ENCODE results near the gene DOK7. TPM values are rescaled to one million over a fixed set of nuclear protein-coding genes. Genes with fewer than 3 reads are reported as not detected.

DOK7 gene
- total RNA-seq, 1 experiment from 2014 or later = 0.26 TPM

DNA sequence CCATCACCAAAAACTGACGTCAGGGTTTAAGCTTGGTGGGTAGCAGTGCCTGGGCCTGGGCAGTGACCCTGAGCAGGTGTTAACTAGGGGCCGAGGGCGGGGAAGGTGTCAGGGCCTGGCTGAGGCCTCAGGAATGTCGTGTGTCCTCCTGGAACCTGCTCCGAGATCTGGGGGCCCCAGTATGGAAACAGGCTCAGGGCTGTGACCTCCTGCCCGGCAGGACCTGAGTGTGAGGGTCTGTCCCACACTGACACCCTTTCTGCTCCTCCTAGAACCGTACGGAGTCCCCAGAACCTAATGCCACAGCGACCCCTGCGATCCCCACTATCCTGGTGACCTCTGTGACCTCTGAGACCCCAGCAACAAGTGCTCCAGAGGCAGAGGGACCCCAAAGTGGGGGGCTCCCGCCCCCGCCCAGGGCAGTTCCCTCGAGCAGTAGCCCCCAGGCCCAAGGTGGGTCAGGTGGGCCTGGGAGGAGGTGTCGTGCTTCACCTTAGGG lies 20.6 kb upstream of the DOK7 start:
- no peak overlapping the region for H3K4me3 Mint-ChIP-seq
- no CpG with 5 or more reads among the region's 14 CpGs for WGBS (ENCODE audit: extremely low coverage, insufficient read length, low lambda C conversion rate)
- H3K18ac ChIP-seq (ENCODE audit: insufficient read length, low read depth, low read length) = no peak overlapping the region
- H4K91ac ChIP-seq (ENCODE audit: insufficient read length, low read depth, low read length) = no peak overlapping the region
- H3K9me3 Mint-ChIP-seq = no peaks in the 10 kb centered on the region
- TF ChIP-seq, protein P1, sequence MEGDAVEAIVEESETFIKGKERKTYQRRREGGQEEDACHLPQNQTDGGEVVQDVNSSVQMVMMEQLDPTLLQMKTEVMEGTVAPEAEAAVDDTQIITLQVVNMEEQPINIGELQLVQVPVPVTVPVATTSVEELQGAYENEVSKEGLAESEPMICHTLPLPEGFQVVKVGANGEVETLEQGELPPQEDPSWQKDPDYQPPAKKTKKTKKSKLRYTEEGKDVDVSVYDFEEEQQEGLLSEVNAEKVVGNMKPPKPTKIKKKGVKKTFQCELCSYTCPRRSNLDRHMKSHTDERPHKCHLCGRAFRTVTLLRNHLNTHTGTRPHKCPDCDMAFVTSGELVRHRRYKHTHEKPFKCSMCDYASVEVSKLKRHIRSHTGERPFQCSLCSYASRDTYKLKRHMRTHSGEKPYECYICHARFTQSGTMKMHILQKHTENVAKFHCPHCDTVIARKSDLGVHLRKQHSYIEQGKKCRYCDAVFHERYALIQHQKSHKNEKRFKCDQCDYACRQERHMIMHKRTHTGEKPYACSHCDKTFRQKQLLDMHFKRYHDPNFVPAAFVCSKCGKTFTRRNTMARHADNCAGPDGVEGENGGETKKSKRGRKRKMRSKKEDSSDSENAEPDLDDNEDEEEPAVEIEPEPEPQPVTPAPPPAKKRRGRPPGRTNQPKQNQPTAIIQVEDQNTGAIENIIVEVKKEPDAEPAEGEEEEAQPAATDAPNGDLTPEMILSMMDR (conservative IDR thresholded peaks at IDR 0.05) = no peak
- H2BK20ac ChIP-seq (ENCODE audit: low read depth, low read length, poor library complexity, severe bottlenecking) = no peak overlapping the region
- H3K14ac ChIP-seq (ENCODE audit: insufficient read depth, low read length) = no peak overlapping the region
- no peak overlapping the region for H4K5ac ChIP-seq (ENCODE audit: insufficient read length, low read depth, low read length)
- H2BK12ac ChIP-seq (ENCODE audit: insufficient read length, low read depth, low read length) = no peak overlapping the region
- H3K9ac ChIP-seq (ENCODE audit: extremely low read depth, insufficient read length, low read length) = no peak overlapping the region
- H3K4me1 Mint-ChIP-seq = no peaks in the 10 kb centered on the region
- no peak overlapping the region for H3K27ac Mint-ChIP-seq
- no peaks in the 10 kb centered on the region for H3K4me1 ChIP-seq (ENCODE audit: insufficient read depth, low read length)
- H3K79me2 ChIP-seq (ENCODE audit: insufficient read depth, low read length) = no peaks in the 10 kb centered on the region
- H3K23me2 ChIP-seq (ENCODE audit: insufficient read length, low read depth, low read length, poor library complexity, severe bottlenecking) = no peaks in the 10 kb centered on the region
- no peak overlapping the region for H3T11ph ChIP-seq (ENCODE audit: low read length)
- no peaks in the 10 kb centered on the region for H3K9me3 ChIP-seq (ENCODE audit: control insufficient read depth, low read depth, low read length)
- no peak overlapping the region for H4K8ac ChIP-seq (replicated peaks; ENCODE audit: insufficient read length, low read depth, low read length)
- H3K4me2 ChIP-seq (ENCODE audit: insufficient read depth, insufficient read length, low read length) = no peak overlapping the region
- no peak overlapping the region for H3K27ac ChIP-seq (ENCODE audit: insufficient read length, low read depth, low read length)
- no peaks in the 10 kb centered on the region for H3K27me3 ChIP-seq (ENCODE audit: insufficient read depth, low read length)
- H2AK5ac ChIP-seq (ENCODE audit: insufficient read length, low read length) = no peak overlapping the region
- H2BK120ac ChIP-seq (ENCODE audit: low read depth, low read length, poor library complexity, severe bottlenecking) = no peak overlapping the region
- no peaks in the 10 kb centered on the region for H4K20me1 ChIP-seq (ENCODE audit: control insufficient read depth, insufficient read depth, insufficient read length)
- H3K36me3 Mint-ChIP-seq (ENCODE audit: insufficient read depth in 1 of 3, low read depth in 3 of 3) = no peaks in the 10 kb centered on the region
- H3K23ac ChIP-seq (ENCODE audit: insufficient read length, low read depth, low read length) = no peak overlapping the region
- no peak overlapping the region for H2AFZ ChIP-seq (ENCODE audit: low read length)
- DNase-seq = no peak
- H2BK15ac ChIP-seq (ENCODE audit: low read depth, low read length) = no peak overlapping the region
- H3K27me3 Mint-ChIP-seq (ENCODE audit: low read depth) = no peaks in the 10 kb centered on the region; the same call in 1 of the 2 replicates
- no peak overlapping the region for H3K56ac ChIP-seq (ENCODE audit: insufficient read length, low read depth, low read length)
- no peaks in the 10 kb centered on the region for H3K79me1 ChIP-seq (ENCODE audit: insufficient read depth, low read depth, low read length, poor library complexity, severe bottlenecking)
- no peak overlapping the region for H2BK5ac ChIP-seq (ENCODE audit: insufficient read length, low read length)
- no peak overlapping the region for H3K4ac ChIP-seq (ENCODE audit: low read depth, low read length)

All from H9 (cell line).